Measurements from ENCODE around the gene KRTAP4-16. TPM values are rescaled to one million over a fixed set of nuclear protein-coding genes. Genes with fewer than 3 reads are reported as not detected.

The KRTAP4-16 gene
- total RNA-seq, 1 donor: not detected

DNA sequence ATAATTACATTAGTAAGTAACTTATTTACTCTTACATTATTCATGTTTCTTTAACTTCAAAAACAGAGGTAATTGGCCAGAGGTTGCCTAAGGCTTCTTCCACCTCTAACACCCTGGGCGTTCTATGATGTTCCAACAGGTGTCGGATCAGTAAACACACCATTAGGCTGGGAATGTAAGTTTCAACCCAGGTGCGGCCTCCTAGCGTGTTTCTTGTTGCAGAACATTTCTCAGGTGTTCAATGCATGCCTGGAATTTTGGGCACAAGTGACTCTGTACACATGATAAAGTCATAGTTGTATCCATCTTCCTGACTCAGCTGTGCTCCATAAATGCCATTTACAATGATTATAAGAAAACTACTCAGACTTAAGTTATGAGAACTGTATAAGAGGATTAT lies 48.0 kb downstream of the KRTAP4-16 start:
- DNase-seq (ENCODE audit: low read depth): no peak
- TF ChIP-seq, protein P1, sequence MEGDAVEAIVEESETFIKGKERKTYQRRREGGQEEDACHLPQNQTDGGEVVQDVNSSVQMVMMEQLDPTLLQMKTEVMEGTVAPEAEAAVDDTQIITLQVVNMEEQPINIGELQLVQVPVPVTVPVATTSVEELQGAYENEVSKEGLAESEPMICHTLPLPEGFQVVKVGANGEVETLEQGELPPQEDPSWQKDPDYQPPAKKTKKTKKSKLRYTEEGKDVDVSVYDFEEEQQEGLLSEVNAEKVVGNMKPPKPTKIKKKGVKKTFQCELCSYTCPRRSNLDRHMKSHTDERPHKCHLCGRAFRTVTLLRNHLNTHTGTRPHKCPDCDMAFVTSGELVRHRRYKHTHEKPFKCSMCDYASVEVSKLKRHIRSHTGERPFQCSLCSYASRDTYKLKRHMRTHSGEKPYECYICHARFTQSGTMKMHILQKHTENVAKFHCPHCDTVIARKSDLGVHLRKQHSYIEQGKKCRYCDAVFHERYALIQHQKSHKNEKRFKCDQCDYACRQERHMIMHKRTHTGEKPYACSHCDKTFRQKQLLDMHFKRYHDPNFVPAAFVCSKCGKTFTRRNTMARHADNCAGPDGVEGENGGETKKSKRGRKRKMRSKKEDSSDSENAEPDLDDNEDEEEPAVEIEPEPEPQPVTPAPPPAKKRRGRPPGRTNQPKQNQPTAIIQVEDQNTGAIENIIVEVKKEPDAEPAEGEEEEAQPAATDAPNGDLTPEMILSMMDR (IDR thresholded peaks at IDR 0.05; ENCODE audit: insufficient read depth, low read length): no peak
- H3K4me3 ChIP-seq (ENCODE audit: low read depth, low read length): no peak overlapping the region

- no peak for DNase-seq (ENCODE audit: low read depth)
- TF ChIP-seq, protein P1 (IDR thresholded peaks at IDR 0.05; ENCODE audit: insufficient read depth, low read length): no peak
Measured at GRCh38 chr17:41052566-41052965, 49.4 kb downstream of the KRTAP4-16 start.

More at GRCh38 chr17:41052566-41052965, 49.4 kb downstream of the KRTAP4-16 start:
- H3K4me3 ChIP-seq (ENCODE audit: low read depth, low read length): no peak overlapping the region

Other genes with a start within 250 kb of the KRTAP4-16 start
- gene KRT12, start 235.0 kb downstream of the KRTAP4-16 start, total RNA-seq (ENCODE audit: low replicate concordance): not detected in 2 replicates
- gene KRT20, start 217.0 kb downstream of the KRTAP4-16 start, total RNA-seq (ENCODE audit: low replicate concordance): not detected in 2 replicates
- not detected in 2 replicates for gene KRT23, start 164.6 kb downstream of the KRTAP4-16 start, total RNA-seq (ENCODE audit: low replicate concordance)
- gene KRT39, start 135.3 kb downstream of the KRTAP4-16 start, total RNA-seq (ENCODE audit: low replicate concordance): not detected in 2 replicates
- gene KRT40, start 117.9 kb downstream of the KRTAP4-16 start, total RNA-seq (ENCODE audit: low replicate concordance): not detected in 2 replicates
- gene KRTAP3-3, start 108.0 kb downstream of the KRTAP4-16 start, total RNA-seq (ENCODE audit: low replicate concordance): not detected in 2 replicates
- not detected in 2 replicates for gene KRTAP3-2, start 102.3 kb downstream of the KRTAP4-16 start, total RNA-seq (ENCODE audit: low replicate concordance)
- not detected in 2 replicates for gene KRTAP3-1, start 93.1 kb downstream of the KRTAP4-16 start, total RNA-seq (ENCODE audit: low replicate concordance)
- 1.4 TPM in 1 of 2 replicates, not detected in the other for gene KRTAP1-5, start 75.0 kb downstream of the KRTAP4-16 start, total RNA-seq (ENCODE audit: low replicate concordance)
- gene KRTAP1-4, start 72.0 kb downstream of the KRTAP4-16 start, total RNA-seq (ENCODE audit: low replicate concordance): not detected in 2 replicates
- gene KRTAP1-3, start 67.3 kb downstream of the KRTAP4-16 start, total RNA-seq (ENCODE audit: low replicate concordance): not detected in 2 replicates
- not detected in 2 replicates for gene KRTAP1-1, start 60.8 kb downstream of the KRTAP4-16 start, total RNA-seq (ENCODE audit: low replicate concordance)
- gene KRTAP2-1, start 54.9 kb downstream of the KRTAP4-16 start, total RNA-seq (ENCODE audit: low replicate concordance): not detected in 2 replicates
- gene KRTAP2-2, start 47.0 kb downstream of the KRTAP4-16 start, total RNA-seq (ENCODE audit: low replicate concordance): not detected in 2 replicates
- not detected in 2 replicates for gene KRTAP2-3, start 42.1 kb downstream of the KRTAP4-16 start, total RNA-seq (ENCODE audit: low replicate concordance)
- gene KRTAP2-4, start 36.3 kb downstream of the KRTAP4-16 start, total RNA-seq (ENCODE audit: low replicate concordance): not detected in 2 replicates
- gene KRTAP4-7, start 18.1 kb downstream of the KRTAP4-16 start, total RNA-seq (ENCODE audit: low replicate concordance): not detected in 2 replicates
- gene KRTAP4-8, start 4.1 kb downstream of the KRTAP4-16 start, total RNA-seq (ENCODE audit: low replicate concordance): not detected in 2 replicates
- gene KRTAP4-9, start 3.2 kb upstream of the KRTAP4-16 start, total RNA-seq (ENCODE audit: low replicate concordance): not detected in 2 replicates
- gene KRTAP4-11, start 16.2 kb upstream of the KRTAP4-16 start, total RNA-seq (ENCODE audit: low replicate concordance): not detected in 2 replicates
- gene KRTAP4-12, start 22.0 kb upstream of the KRTAP4-16 start, total RNA-seq (ENCODE audit: low replicate concordance): not detected in 2 replicates
- gene KRTAP4-6, start 38.3 kb upstream of the KRTAP4-16 start, total RNA-seq (ENCODE audit: low replicate concordance): not detected in 2 replicates
- gene KRTAP4-5, start 47.6 kb upstream of the KRTAP4-16 start, total RNA-seq (ENCODE audit: low replicate concordance): not detected in 2 replicates
- not detected in 2 replicates for gene KRTAP4-4, start 58.5 kb upstream of the KRTAP4-16 start, total RNA-seq (ENCODE audit: low replicate concordance)
- not detected in 2 replicates for gene KRTAP4-3, start 66.0 kb upstream of the KRTAP4-16 start, total RNA-seq (ENCODE audit: low replicate concordance)
- not detected in 2 replicates for gene KRTAP4-2, start 76.0 kb upstream of the KRTAP4-16 start, total RNA-seq (ENCODE audit: low replicate concordance)
- gene KRTAP4-1, start 82.7 kb upstream of the KRTAP4-16 start, total RNA-seq (ENCODE audit: low replicate concordance): not detected in 2 replicates
- gene KRTAP9-1, start 87.7 kb upstream of the KRTAP4-16 start, total RNA-seq (ENCODE audit: low replicate concordance): not detected in 2 replicates
- not detected in 2 replicates for gene KRTAP9-2, start 124.4 kb upstream of the KRTAP4-16 start, total RNA-seq (ENCODE audit: low replicate concordance)
- not detected in 2 replicates for gene KRTAP9-3, start 130.2 kb upstream of the KRTAP4-16 start, total RNA-seq (ENCODE audit: low replicate concordance)
- not detected in 2 replicates for gene KRTAP9-8, start 135.8 kb upstream of the KRTAP4-16 start, total RNA-seq (ENCODE audit: low replicate concordance)
- gene KRTAP9-4, start 147.5 kb upstream of the KRTAP4-16 start, total RNA-seq (ENCODE audit: low replicate concordance): not detected in 2 replicates
- gene KRTAP9-9, start 153.2 kb upstream of the KRTAP4-16 start, total RNA-seq (ENCODE audit: low replicate concordance): not detected in 2 replicates
- gene KRTAP9-6, start 163.2 kb upstream of the KRTAP4-16 start, total RNA-seq (ENCODE audit: low replicate concordance): not detected in 2 replicates
- not detected in 2 replicates for gene KRTAP9-7, start 173.5 kb upstream of the KRTAP4-16 start, total RNA-seq (ENCODE audit: low replicate concordance)
- not detected in 2 replicates for gene KRTAP29-1, start 200.6 kb upstream of the KRTAP4-16 start, total RNA-seq (ENCODE audit: low replicate concordance)
- gene KRTAP16-1, start 207.1 kb upstream of the KRTAP4-16 start, total RNA-seq (ENCODE audit: low replicate concordance): not detected in 2 replicates
- gene KRTAP17-1, start 213.5 kb upstream of the KRTAP4-16 start, total RNA-seq (ENCODE audit: low replicate concordance): not detected in 2 replicates
- not detected in 2 replicates for gene KRT33A, start 248.6 kb upstream of the KRTAP4-16 start, total RNA-seq (ENCODE audit: low replicate concordance)

Measured in fibroblast of the aortic adventitia (primary cell).